Upper lobe of left lung (tissue), 6 donors: ENCODE measurements around the gene CRLF2. TPM values are rescaled to one million over a fixed set of nuclear protein-coding genes. Genes with fewer than 3 reads are reported as not detected.
"Not testable (repeated sequence)": the region's sequence is repeated elsewhere in the genome, so short reads cannot be mapped to it uniquely, and the experiment has no call there.

Experiments used
- ATAC-seq, 2 donors: fragments of 200-7000 bp; cut with Tn5 transposase; one replicate each; pipeline ENCODE4 v1.9.1; 2022; ENCODE audit warnings: mild to moderate bottlenecking in 2 of 2, moderate library complexity in 2 of 2; ENCODE audit not compliant: low FRiP score in 2 of 2
- DNase-seq, 2 donors: peaks; one replicate each; pipeline ENCODE4 v3.0.0-alpha.2; 2019 to 2020
- H3K27ac ChIP-seq, 4 donors: fragments of 200-600 bp; sonication (generic); one replicate each; pipeline ENCODE4 v1.5.1; 2016 to 2019
- H3K27me3 ChIP-seq, 4 donors: fragments of 200-600 bp; sonication (generic); one replicate each; pipeline ENCODE4 v1.5.1; 2017 to 2019
- H3K36me3 ChIP-seq, 4 donors: fragments of 200-600 bp; sonication (generic); one replicate each; pipeline ENCODE4 v1.5.1; 2016 to 2019
- H3K4me1 ChIP-seq, 4 donors: fragments of 200-600 bp; sonication (generic); one replicate each; pipeline ENCODE4 v1.5.1; 2018 to 2019
- H3K4me3 ChIP-seq, 4 donors: fragments of 200-600 bp; sonication (generic); one replicate each; pipeline ENCODE4 v1.5.1; 2017 to 2019; ENCODE audit warnings: mild to moderate bottlenecking in 2 of 4, moderate library complexity in 1 of 4
- H3K9me3 ChIP-seq, 4 donors: fragments of 200-600 bp; sonication (generic); one replicate each; pipeline ENCODE4 v1.5.1; 2018 to 2019
- EP300 ChIP-seq, 4 donors: sonication (generic); formaldehyde crosslinking; IDR thresholded peaks; one replicate each; pipeline ENCODE4 v1.5.1; 2017; ENCODE audit warnings: antibody characterized with exemption in 4 of 4, control low read depth in 2 of 4
- POLR2A ChIP-seq, 4 donors: fragments of 450-650 bp; IDR thresholded peaks; one replicate each; pipeline ENCODE4 v1.5.1; 2016 to 2017; ENCODE audit warnings: antibody characterized with exemption in 4 of 4, mild to moderate bottlenecking in 2 of 4
- POLR2AphosphoS5 ChIP-seq, 2 donors: sonication (generic); formaldehyde crosslinking; IDR thresholded peaks; one replicate each; pipeline ENCODE4 v1.5.1; 2017; ENCODE audit warnings: antibody characterized with exemption in 2 of 2
- WGBS, 2 donors: methylation state at CpG; one replicate each; pipeline ENCODE4 v1.1.5; 2017 to 2018; 5-methylcytosine and 5-hydroxymethylcytosine counted together
- total RNA-seq, 6 donors: library from RNA; depleted of rRNA in 4 of 6; stranded (reverse); fragments of >200 nt in 4 of 6; gene quantifications; one replicate each; pipeline versions ENCODE4 v1.1.0 to v1.2.1, GENCODE V29; 2016 to 2021
- TF ChIP-seq, protein P1 (sequence below), 6 experiments: fragments of 450-650 bp in 4 of 6; fragments of 200-600 bp in 2 of 6; sonication (generic) in 2 of 6; IDR thresholded peaks; one replicate each; pipeline ENCODE4 v1.5.1; 2016 to 2019; ENCODE audit warnings: antibody characterized with exemption in 6 of 6
- donor health status: DM: no; HTN: no; CAD: no; lungs with moderate emphysema.
- donor health status: DM: no; HTN: yes; CAD: no; lungs with severe emphysema.

The CRLF2 gene
- total RNA-seq, 6 donors from 2014 or later: 0.44 to 1.6 (median 0.76) TPM; not detected in 2

DNA sequence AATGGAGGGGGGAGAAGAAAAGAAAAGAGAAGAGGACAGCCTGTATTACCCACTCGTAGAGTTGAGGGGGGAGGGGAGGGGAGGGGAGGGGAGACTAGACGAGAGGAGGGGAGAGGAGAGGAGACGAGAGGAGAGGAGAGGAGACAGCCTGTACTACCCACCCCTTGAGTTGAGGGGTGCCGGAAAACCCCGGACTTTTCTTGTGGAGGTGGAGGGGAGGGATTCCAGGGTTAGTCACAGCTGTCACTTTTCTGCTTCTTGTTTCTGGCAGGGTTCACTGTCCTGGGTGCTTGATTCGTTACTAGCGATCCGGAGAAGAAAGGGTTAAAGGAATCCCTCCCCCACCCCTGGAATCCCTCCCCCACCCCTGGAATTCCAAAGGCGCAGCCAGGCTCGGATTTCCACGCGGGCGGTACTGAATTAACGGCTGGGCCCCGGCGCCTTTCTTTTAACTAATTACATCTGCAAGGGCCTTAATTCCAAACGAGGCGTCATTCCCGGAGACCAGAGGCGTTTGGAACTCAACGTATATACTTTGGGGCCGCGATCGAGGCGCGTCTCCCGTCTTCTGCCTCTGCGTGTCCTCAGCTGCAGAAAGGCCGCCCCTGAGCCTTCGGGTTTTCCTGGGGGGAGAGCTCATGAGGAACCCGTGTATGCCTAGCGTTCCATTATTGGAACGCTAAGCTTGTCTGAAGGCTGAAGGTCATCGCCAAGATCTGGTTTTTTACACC is 36.0 kb upstream of the CRLF2 start:
- Histone ChIP-seq H3K4me3 (peak overlapping the region in 2 of 4 donors; percentile 25 to 31), H3K36me3 (no peaks in the 10 kb centered on the region), H3K4me1 (peaks cover 13 to 18% (median 16%) of the 10 kb centered on the region in 4 donors), H3K27ac (peak overlapping the region; percentile 78 to 87 (median 83)), H3K27me3 (no peaks in the 10 kb centered on the region), H3K9me3 (no peaks in the 10 kb centered on the region)
- 13 to 14% methylated on average over 18 to 24 of the region's 34 CpGs for whole genome bisulfite sequencing, 2 donors
- DNase-seq: peak in 1 of 2 donors; percentile 34
- ATAC-seq: peak in 1 of 2 donors; percentile 36
- TF ChIP-seq POLR2A (IDR thresholded peaks at IDR 0.05) (no peak), POLR2AphosphoS5 (IDR thresholded peaks at IDR 0.05) (no peak), EP300 (IDR thresholded peaks at IDR 0.05) (no peak)
- TF ChIP-seq, protein P1, sequence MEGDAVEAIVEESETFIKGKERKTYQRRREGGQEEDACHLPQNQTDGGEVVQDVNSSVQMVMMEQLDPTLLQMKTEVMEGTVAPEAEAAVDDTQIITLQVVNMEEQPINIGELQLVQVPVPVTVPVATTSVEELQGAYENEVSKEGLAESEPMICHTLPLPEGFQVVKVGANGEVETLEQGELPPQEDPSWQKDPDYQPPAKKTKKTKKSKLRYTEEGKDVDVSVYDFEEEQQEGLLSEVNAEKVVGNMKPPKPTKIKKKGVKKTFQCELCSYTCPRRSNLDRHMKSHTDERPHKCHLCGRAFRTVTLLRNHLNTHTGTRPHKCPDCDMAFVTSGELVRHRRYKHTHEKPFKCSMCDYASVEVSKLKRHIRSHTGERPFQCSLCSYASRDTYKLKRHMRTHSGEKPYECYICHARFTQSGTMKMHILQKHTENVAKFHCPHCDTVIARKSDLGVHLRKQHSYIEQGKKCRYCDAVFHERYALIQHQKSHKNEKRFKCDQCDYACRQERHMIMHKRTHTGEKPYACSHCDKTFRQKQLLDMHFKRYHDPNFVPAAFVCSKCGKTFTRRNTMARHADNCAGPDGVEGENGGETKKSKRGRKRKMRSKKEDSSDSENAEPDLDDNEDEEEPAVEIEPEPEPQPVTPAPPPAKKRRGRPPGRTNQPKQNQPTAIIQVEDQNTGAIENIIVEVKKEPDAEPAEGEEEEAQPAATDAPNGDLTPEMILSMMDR (IDR thresholded peaks at IDR 0.05): no peak

GRCh38 chrX:1246816-1247215 is 34.4 kb upstream of the CRLF2 start:
- TF ChIP-seq EP300 (IDR thresholded peaks at IDR 0.05) (no peak), POLR2AphosphoS5 (IDR thresholded peaks at IDR 0.05) (no peak), POLR2A (IDR thresholded peaks at IDR 0.05) (no peak)
- TF ChIP-seq, protein P1 (IDR thresholded peaks at IDR 0.05): peak; percentile 76 to 89 (median 80)
- WGBS, 2 donors: 15 to 16% methylated on average over 18 of the region's 18 CpGs
- Histone ChIP-seq H3K36me3 (no peaks in the 10 kb centered on the region), H3K4me1 (peaks cover 13 to 18% (median 16%) of the 10 kb centered on the region in 4 donors), H3K27ac (no peak overlapping the region), H3K9me3 (no peaks in the 10 kb centered on the region), H3K27me3 (no peaks in the 10 kb centered on the region), H3K4me3 (no peak overlapping the region)
- ATAC-seq (peak; percentile 78 to 82), DNase-seq (peak; percentile 80 to 87)

- WGBS, 2 donors: 33 to 36% methylated on average over 9 of the region's 13 CpGs
- TF ChIP-seq POLR2AphosphoS5 (IDR thresholded peaks at IDR 0.05) (no peak), POLR2A (IDR thresholded peaks at IDR 0.05) (no peak), EP300 (IDR thresholded peaks at IDR 0.05) (no peak)
- TF ChIP-seq, protein P1 (IDR thresholded peaks at IDR 0.05): no peak
These were observed 32.0 kb upstream of the CRLF2 start for GRCh38 chrX:1244164-1245076.

GRCh38 chrX:1242891-1243402 is 30.5 kb upstream of the CRLF2 start:
- Histone ChIP-seq H3K4me3 (no peak overlapping the region), H3K36me3 (no peaks in the 10 kb centered on the region), H3K9me3 (no peaks in the 10 kb centered on the region), H3K27ac (no peak overlapping the region), H3K4me1 (no peaks in the 10 kb centered on the region), H3K27me3 (no peaks in the 10 kb centered on the region)
- TF ChIP-seq POLR2AphosphoS5 (IDR thresholded peaks at IDR 0.05) (no peak), POLR2A (IDR thresholded peaks at IDR 0.05) (no peak), EP300 (IDR thresholded peaks at IDR 0.05) (no peak)
- TF ChIP-seq, protein P1 (IDR thresholded peaks at IDR 0.05): no peak
- ATAC-seq: no peak
- DNase-seq: no peak
- 13 to 36% methylated on average over 7 of the region's 8 CpGs for WGBS, 2 donors

More at GRCh38 chrX:1244164-1245076, 32.0 kb upstream of the CRLF2 start:
- H3K9me3 ChIP-seq: no peaks in the 10 kb centered on the region
- ATAC-seq (no peak), DNase-seq (no peak)
- H3K4me3 ChIP-seq: no peak overlapping the region
- no peaks in the 10 kb centered on the region for H3K27me3 ChIP-seq
- no peak overlapping the region for H3K27ac ChIP-seq
- H3K4me1 ChIP-seq: peaks cover 11 to 12% (median 12%) of the 10 kb centered on the region in 4 donors
- H3K36me3 ChIP-seq: no peaks in the 10 kb centered on the region

GRCh38 chrX:1240551-1240950 is 28.1 kb upstream of the CRLF2 start:
- ATAC-seq, DNase-seq: not testable (repeated sequence)
- WGBS, 2 donors: 86 to 94% methylated on average over 7 to 9 of the region's 10 CpGs

More at GRCh38 chrX:1240551-1240950, 28.1 kb upstream of the CRLF2 start:
- H3K9me3 ChIP-seq, H3K4me1 ChIP-seq, H3K27ac ChIP-seq, H3K4me3 ChIP-seq, H3K27me3 ChIP-seq, H3K36me3 ChIP-seq: not testable (repeated sequence)
